Mucosa of rectum (tissue), 2 donors: Measurements from ENCODE around the gene FRMD4A.

Source experiments
- H3K27ac ChIP-seq, 2 donors: one replicate each; pipeline ENCODE4 v1.7.0; 2013; ENCODE audit warnings: inconsistent platforms in 2 of 2, low read depth in 2 of 2, low read length in 2 of 2
- H3K27me3 ChIP-seq, 2 donors: one replicate each; pipeline ENCODE4 v1.7.0; 2013; ENCODE audit warnings: low read length in 2 of 2; ENCODE audit not compliant: control insufficient read depth in 2 of 2, insufficient read depth in 2 of 2
- H3K36me3 ChIP-seq, 2 donors: one replicate each; pipeline ENCODE4 v1.7.0; 2013; ENCODE audit warnings: low read length in 2 of 2; ENCODE audit not compliant: control insufficient read depth in 2 of 2, insufficient read depth in 2 of 2
- H3K4me1 ChIP-seq, 2 donors: one replicate each; pipeline ENCODE4 v1.7.0; 2013; ENCODE audit warnings: low read length in 2 of 2, mild to moderate bottlenecking in 1 of 2; ENCODE audit not compliant: control insufficient read depth in 2 of 2, insufficient read depth in 2 of 2
- H3K4me3 ChIP-seq, 2 donors: one replicate each; pipeline ENCODE4 v1.7.0; 2013; ENCODE audit warnings: low read length in 2 of 2
- H3K9ac ChIP-seq, 2 donors: one replicate each; pipeline ENCODE4 v1.7.0; 2013; ENCODE audit warnings: low read length in 2 of 2, low read depth in 1 of 2, mild to moderate bottlenecking in 1 of 2
- H3K9me3 ChIP-seq, 2 donors: one replicate each; pipeline ENCODE4 v1.7.0; 2013; ENCODE audit warnings: low read length in 2 of 2; ENCODE audit not compliant: control insufficient read depth in 2 of 2
- donor health status: healthy.
- donor health status: Normal muscosa, but diverticular disease.

Gene FRMD4A

DNA sequence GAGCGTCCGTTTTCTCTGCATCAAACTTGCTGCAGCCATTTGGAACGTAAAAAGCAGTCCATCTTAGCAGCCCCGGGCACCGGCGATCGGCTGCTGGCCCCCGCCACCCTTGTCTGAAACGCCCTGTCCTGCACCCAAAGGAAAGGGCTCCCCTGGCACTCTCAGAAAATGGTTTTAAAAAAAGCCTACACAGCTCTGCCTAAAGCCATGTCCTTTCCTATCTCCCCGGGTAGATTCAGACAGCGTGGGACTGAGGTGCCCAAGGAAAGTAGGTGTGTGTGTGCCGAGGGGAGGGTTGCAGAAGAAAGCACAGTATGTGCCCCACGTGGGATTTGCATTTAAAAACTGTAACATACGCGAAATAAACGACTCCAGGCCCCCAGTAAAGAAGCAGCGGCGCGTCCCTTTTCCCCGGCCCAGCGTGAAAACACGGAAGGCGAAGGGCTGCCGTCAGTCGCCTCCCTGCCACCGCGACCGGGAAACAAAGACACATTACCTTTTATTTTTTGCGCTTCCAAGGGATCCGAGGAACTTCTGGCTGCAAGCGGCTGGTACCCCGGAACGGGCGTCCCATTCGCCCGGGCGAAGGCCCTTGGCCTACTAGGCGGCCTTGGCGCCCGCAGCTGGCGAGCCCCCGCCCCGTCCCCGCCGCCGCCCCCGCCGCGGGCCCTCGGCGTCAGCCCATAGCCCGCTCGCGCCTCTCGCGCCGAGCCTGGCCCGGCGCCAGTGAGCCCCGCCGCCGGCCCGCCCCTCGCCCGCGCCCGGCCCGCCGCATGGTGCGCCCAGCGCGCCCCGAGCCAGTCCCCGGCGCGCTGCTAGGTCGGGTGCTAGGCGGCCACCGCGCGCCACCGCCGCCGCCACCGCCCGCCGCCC lies 439.4 kb downstream of the FRMD4A start:
- H3K4me1 ChIP-seq, result no peaks in the 10 kb centered on the region
- peak overlapping the region; percentile 8 to 37 for H3K4me3 ChIP-seq
- peak overlapping the region; percentile 35 to 46 for H3K27ac ChIP-seq
- H3K9me3 ChIP-seq, result no peaks in the 10 kb centered on the region
- H3K9ac ChIP-seq, result peak overlapping the region in 1 of 2 donors; percentile 50
- H3K27me3 ChIP-seq, result peaks cover 4 to 6% of the 10 kb centered on the region in 2 donors
- H3K36me3 ChIP-seq, result no peaks in the 10 kb centered on the region

DNA sequence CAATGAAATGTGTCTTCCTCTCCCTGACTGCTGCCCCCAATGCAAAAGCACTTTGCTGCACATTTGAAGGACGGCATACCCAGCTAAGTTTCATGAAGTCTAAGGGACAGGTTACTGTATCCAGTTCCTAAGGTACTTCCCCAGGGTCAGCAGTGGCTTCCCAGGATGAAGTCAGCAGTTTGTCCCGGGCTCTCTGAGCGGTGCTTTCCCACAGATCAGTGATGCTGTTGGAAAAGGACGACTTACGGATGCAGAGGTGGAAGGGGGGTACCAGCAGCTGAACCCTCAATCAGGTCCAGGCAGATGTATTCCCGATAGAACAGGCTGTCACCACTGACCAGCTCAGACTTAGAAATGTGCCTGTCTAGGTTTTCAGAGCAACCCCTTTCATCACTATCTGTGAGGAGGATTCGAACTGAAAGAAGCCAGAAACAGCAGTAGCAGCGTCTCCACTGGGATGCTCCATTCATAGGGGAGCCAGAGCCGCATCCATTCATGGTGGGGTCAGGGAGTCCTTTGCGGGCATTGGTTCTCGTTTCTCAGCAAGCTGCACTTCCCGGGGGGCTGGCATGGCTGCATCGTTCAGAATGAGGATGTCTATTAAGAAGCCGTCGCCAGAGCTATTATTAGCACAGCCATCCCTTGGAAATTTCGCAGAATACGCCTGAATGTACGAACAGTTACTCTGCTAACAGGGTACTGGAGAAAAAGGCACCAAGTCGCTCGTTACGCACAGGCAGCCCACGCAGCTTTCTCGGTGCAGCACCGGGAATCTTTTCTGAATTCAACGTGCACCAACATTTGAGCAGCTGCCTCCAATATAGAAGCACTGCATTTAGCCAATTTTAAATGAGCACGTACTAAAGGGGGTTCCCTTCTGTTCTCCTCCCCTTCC lies 440.2 kb downstream of the FRMD4A start:
- peak overlapping the region; percentile 8 to 37 for H3K4me3 ChIP-seq
- no peaks in the 10 kb centered on the region for H3K4me1 ChIP-seq
- no peaks in the 10 kb centered on the region for H3K36me3 ChIP-seq
- no peaks in the 10 kb centered on the region for H3K9me3 ChIP-seq
- peaks cover 4 to 6% of the 10 kb centered on the region in 2 donors for H3K27me3 ChIP-seq
- H3K27ac ChIP-seq, result peak overlapping the region in 1 of 2 donors; percentile 46
- H3K9ac ChIP-seq, result peak overlapping the region in 1 of 2 donors; percentile 12

DNA sequence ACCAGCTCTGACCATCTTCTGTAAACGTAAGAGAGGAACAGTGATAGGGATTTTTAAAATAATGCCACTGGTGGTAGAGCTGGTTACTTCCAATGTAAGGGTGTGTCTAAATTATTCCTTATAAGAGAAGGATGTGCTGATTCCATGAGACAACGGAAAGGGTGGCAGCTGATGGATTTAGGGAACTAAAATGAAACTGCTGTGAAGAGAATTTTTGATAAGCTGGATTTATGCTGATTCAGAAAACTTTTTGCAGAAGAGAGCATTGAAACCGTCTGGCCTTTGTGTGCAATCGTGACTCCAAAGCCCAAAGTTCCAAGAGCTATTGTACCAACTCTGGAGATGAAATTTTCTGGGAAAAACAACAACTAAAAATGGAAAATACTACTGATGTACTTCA lies 443.0 kb downstream of the FRMD4A start:
- no peak overlapping the region for H3K4me3 ChIP-seq
- no peak overlapping the region for H3K9ac ChIP-seq
- H3K9me3 ChIP-seq, result no peaks in the 10 kb centered on the region
- H3K27me3 ChIP-seq, result peaks cover 0 to 6% of the 10 kb centered on the region in 2 donors
- no peaks in the 10 kb centered on the region for H3K4me1 ChIP-seq
- no peaks in the 10 kb centered on the region for H3K36me3 ChIP-seq
- H3K27ac ChIP-seq, result no peak overlapping the region

DNA sequence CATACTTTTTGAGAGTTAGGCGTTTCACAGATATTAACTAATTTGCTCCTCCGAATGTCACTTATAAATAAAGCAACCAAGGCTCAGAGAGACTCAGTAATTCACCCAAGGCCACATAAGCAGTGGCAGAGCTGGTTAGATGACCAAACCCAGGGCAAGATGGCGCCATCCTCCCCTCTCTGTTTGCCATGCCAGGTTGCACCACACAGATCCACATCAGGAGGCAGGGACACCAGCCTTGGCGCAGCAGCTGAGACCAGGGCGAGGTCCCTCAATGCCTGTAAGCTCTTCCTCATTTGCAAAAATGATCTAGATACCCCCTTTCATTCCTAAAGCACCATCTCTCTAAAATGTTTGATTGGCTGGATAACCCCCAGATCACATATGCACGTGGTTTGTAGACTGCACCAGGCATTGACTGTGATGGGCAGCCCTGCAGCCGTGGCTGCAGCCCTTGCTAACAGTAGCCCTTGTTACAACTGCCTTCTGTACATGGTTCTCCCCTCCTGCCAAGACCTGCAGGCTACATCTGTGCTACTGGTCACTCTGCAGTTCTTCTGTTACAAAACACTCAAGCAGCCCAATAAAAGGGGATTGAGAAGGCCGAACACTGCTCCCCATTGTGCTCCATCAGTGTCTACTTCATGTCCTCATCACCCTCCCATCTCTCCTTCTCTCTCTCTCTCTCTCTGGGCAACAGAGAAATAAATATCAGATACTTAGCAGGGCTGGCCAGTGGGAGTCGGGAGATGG lies 445.3 kb downstream of the FRMD4A start:
- H3K4me1 ChIP-seq, result no peaks in the 10 kb centered on the region
- no peak overlapping the region for H3K4me3 ChIP-seq
- H3K9ac ChIP-seq, result no peak overlapping the region
- H3K36me3 ChIP-seq, result no peaks in the 10 kb centered on the region
- no peak overlapping the region for H3K27ac ChIP-seq
- H3K27me3 ChIP-seq, result peaks cover 2 to 3% of the 10 kb centered on the region in 2 donors
- no peaks in the 10 kb centered on the region for H3K9me3 ChIP-seq

DNA sequence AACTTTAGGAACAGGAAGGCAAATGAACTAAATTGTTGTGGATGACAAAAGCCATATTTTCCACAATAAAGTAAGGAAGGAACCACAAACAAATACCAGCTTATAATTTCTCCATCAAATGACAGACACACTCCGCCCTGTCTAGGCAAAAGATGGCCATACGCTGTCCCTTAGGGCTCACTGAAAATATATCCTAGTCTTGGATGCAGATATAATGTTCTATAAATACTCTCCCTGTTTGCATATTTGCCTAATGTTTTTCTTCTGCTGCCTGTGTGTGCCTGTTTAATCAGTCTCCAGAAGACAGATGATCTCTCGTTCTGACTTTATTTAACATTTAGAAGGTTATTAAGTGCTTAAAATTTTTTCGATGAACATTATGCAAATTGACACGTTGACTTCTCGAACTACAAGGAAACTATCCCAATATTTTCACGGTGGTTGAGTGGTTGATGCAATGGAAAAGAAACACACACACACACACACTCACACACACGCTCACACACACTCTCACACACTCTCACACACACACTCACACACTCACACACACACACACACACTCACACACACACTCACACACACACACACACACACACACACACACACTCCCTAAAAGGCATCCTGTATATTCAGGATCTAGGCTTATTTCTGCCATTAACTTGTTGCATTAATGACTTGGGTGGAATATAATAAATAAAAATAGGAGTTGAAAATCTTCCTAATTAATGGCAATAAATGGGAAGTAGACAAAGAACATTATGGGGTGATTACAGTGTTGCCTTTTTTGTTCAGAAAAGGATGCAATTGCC lies 446.9 kb downstream of the FRMD4A start:
- Histone ChIP-seq H3K36me3 (no peaks in the 10 kb centered on the region), H3K9ac (no peak overlapping the region), H3K27me3 (peaks cover 0 to 3% of the 10 kb centered on the region in 2 donors), H3K4me3 (no peak overlapping the region), H3K9me3 (no peaks in the 10 kb centered on the region), H3K4me1 (no peaks in the 10 kb centered on the region), H3K27ac (no peak overlapping the region)

DNA sequence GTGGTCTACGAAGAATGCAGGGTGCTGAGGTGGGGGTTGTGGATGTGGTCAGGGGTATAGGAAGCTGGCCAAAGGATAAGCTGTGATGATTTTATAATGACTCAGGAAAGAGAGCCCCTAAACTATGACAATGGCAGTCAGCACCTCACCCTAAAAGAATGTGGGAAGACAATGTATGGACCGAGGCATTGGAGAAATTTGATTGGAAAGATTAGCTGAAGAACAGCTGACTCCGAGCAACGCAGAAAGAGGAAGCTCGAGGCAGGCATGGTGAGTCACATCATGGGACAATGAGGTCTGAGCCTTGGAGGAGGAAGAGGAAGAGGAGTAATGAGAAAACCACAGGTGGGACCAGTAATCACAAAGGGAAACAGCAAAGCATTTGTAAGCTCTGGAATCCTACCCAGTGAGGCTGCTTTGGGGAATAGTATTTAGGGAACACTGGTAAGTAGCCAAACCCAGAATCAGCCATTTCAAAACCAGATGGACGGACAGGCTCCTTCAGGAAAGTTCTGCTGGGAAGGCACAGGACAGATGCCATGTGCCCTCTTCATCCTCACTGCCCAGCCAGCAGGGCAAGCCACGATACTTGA lies 448.5 kb downstream of the FRMD4A start:
- peaks cover 0 to 3% of the 10 kb centered on the region in 2 donors for H3K27me3 ChIP-seq
- H3K4me3 ChIP-seq, result no peak overlapping the region
- H3K4me1 ChIP-seq, result no peaks in the 10 kb centered on the region
- H3K27ac ChIP-seq, result peak overlapping the region in 1 of 2 donors; percentile 52
- H3K36me3 ChIP-seq, result no peaks in the 10 kb centered on the region
- H3K9me3 ChIP-seq, result no peaks in the 10 kb centered on the region
- H3K9ac ChIP-seq, result no peak overlapping the region

DNA sequence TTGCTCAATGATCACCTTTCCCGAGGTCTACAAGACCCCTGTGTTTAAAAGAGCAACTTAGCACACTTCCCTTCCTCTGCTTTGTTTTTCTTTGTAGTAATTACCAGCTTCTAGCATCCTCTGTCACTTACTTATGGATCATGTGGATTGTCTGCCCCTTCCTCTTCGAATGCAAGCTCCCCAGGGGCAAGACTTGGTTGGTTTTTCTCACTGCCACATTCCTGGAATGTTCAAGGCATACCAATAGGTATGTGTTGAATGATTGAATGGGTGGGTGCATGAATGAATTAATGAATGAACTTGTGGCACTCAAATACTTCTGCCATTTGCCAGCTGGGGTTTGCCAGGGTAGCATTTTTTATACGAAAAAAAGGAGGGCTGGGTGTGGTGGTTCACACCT lies 450.0 kb downstream of the FRMD4A start:
- Histone ChIP-seq H3K27ac (no peak overlapping the region), H3K36me3 (no peaks in the 10 kb centered on the region), H3K9ac (no peak overlapping the region), H3K9me3 (no peaks in the 10 kb centered on the region), H3K4me3 (no peak overlapping the region), H3K27me3 (peaks cover 0 to 3% of the 10 kb centered on the region in 2 donors), H3K4me1 (no peaks in the 10 kb centered on the region)

DNA sequence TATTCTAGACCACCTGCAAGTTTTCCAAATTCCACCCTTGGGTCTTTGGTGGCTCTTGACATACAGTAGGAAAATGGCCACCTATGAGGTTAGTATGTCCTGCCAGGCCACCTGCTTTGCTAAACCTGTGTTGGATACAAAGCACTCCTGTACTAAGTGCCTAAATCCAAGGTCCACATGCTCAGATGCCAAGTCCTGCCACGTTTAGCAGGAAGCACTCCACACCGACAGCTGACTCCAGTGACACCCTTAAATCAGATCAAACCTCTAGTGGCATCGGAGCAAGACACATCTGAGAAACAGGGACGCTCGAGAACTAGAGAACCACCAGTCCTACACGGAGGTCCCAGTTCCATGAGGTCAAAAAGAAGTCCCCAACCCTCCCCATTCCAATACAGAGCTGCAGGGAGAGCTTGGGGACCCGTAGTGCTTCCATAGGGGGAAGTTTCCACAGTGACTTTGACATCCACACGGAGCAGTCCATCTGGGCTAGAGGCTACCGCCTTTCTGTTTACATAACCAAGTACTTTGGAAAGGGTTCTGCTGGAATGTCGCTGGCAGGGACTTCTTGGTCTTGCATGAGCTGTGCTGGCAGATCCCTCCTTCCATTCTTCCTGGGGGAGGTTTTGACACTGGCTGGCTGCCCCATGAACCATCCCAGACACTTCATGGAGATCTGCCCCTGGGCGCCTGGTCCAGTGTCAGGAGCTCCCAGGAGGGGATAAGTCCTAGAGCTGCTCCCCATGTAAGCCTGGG lies 453.4 kb downstream of the FRMD4A start:
- H3K9ac ChIP-seq, result no peak overlapping the region
- H3K9me3 ChIP-seq, result no peaks in the 10 kb centered on the region
- H3K4me3 ChIP-seq, result no peak overlapping the region
- no peaks in the 10 kb centered on the region for H3K4me1 ChIP-seq
- H3K27ac ChIP-seq, result no peak overlapping the region
- no peaks in the 10 kb centered on the region for H3K36me3 ChIP-seq
- H3K27me3 ChIP-seq, result peaks cover 0 to 3% of the 10 kb centered on the region in 2 donors
